ENCODE results near the gene TRPV5. TPM values are rescaled to one million over a fixed set of nuclear protein-coding genes. Genes with fewer than 3 reads are reported as not detected.

TRPV5 gene
- not detected in 2 replicates for total RNA-seq

DNA sequence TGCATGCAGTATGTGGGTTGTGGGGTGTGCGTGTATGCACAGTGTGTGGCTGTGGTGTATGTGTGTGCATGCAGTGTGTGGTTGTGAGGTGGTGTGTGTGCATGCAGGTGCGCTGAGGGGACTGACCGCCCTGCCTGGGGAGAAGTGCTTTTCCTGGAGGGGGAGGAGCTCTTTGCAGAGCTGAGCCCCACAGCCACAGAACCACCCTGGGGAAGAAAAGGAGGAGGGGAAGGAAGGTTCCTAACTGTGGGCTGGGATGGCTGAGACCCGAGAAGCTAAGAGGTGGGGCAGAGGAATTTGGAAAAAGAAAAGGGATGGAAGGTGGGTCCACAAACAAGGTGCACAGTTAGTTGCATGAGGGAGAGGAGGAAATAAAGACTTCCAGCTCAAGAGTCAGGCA lies at the start of gene TRPV5:
Gene TRPV5 (minus strand): TSS at position 123 of the 400 bp plus-strand sequence. CDS start 287 bp downstream, outside the sequence.

GRCh38 chr7:142961973-142962926 lies 28.7 kb upstream of the TRPV5 start, which contains the start of gene KEL:
KEL (minus strand) TSS chr7:142962363; CDS start chr7:142962206, 157 bp downstream.

DNA sequence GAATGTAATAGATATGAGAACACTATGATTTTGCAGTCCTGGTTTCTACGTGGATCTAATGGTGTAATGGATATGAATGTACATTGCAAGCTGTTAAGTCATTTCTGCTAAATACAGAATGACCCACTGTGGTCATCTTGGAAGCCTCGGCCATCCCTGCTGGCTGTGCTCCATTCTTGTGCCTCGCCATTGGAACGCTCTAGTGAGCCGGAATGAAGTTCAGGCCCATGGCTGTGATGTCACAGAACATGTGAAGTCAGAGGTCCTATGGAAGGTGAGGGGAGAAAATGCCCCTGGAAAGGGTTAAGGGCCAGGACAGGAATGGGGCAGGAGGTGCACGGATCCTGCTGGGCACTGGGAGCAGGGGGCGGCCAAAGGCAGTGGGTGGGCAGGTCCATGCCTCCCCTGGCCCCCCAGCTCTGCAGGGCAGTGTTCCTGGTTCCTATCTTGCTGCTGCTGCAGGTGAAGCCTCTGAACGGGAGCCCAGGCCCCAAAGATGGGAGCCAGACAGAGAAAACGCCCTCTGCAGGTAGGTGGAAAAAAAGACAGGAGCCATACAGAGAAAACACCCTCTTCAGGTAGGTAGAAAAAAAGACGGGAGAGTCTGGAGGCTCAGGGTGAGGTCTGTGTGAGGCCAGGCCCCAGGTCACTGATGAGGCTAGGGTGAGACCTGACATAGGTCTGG lies 5.8 kb upstream of the TRPV5 start, which contains the start of gene LLCFC1:
Gene LLCFC1 (plus strand): TSS at position 259 of the 685 bp plus-strand sequence. CDS start 138 bp downstream, at position 397.

DNA sequence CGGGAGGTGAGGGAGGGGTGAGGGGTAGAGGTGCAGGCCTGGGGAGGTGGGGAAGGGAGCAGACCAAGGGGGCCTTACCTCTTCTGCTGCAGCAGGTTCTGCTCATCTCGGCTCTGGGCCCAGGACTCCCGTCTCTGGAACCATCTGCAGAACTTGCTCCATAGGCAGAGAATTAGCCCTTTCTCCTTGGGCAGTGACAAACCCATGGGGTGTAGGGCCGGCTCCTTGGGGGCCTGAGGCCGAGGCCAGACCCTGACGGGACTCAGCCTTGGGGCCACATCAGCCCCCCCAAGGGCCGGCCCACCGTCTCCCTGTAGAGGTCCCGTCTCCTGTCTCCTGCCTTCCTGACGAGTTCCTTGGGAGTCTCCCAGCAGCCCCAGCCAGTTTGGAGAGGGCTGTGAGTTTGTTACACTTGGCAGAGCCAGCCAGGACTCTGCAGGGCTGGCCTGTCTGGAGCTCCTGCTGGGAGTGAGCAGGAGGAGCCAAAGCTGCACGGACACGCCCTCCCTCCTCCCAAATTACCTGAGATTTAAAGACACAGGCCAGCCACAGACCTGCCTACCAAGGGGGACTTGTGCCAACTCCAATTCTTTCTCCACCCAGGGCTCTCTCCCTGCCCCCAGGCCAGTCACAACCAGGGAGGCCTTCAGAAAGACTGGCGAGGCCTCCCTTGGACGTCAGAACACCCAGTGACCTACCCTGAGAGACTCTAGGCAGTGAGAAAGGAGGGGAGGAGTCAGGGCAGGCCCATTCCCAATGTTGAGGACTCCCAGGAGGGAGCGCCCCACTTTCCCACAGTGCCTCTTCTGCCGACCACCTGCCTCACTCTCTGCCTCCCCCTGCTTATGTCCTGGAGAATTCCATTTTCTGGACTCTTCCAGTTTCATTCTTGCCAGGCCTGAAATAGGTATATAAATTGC lies 48.0 kb downstream of the TRPV5 start, which contains the start of gene TRPV6:
Gene TRPV6 (minus strand): TSS at position 435 of the 920 bp plus-strand sequence.

Other genes starting within 250 kb of the TRPV5 start
- gene PRSS1, start 184.3 kb downstream of the TRPV5 start, total RNA-seq, result not detected in 2 replicates
- not detected in 2 replicates for gene PRSS2, start 162.8 kb downstream of the TRPV5 start, total RNA-seq
- 1.1 and 11.5 TPM in 2 replicates for gene EPHB6, start 78.7 kb downstream of the TRPV5 start, total RNA-seq
- not detected in 2 replicates for gene TRPV6, start 48.0 kb downstream of the TRPV5 start, total RNA-seq
- not detected in 2 replicates for gene LLCFC1, start 5.7 kb upstream of the TRPV5 start, total RNA-seq
- under 0.01 TPM in 1 of 2 replicates, not detected in the other for gene KEL, start 28.6 kb upstream of the TRPV5 start, total RNA-seq
- 0.19 TPM in 1 of 2 replicates, not detected in the other for gene OR9A2, start 93.4 kb upstream of the TRPV5 start, total RNA-seq
- gene OR6V1, start 118.6 kb upstream of the TRPV5 start, total RNA-seq, result not detected in 2 replicates
- 0.38 TPM in 1 of 2 replicates, not detected in the other for gene PIP, start 198.3 kb upstream of the TRPV5 start, total RNA-seq
- not detected in 2 replicates for gene TAS2R39, start 249.7 kb upstream of the TRPV5 start, total RNA-seq